KOPT-K1 (cell line): Measurements from ENCODE around the gene CORO7.

Experiments used
- H3K27ac ChIP-seq: fragments of 200-600 bp; sonication (generic); 2 replicates; pipeline ENCODE4 v1.5.1; 2016; ENCODE audit warnings: antibody characterized with exemption, mild to moderate bottlenecking, low read depth, low read length; ENCODE audit not compliant: poor library complexity, severe bottlenecking
- H3K36me3 ChIP-seq: fragments of 200-600 bp; sonication (generic); 2 replicates; pipeline ENCODE4 v1.5.1; 2017; ENCODE audit warnings: antibody characterized with exemption, mild to moderate bottlenecking, low read length, moderate library complexity; ENCODE audit not compliant: insufficient read depth
- H3K9me3 ChIP-seq: fragments of 200-600 bp; sonication (generic); 2 replicates; pipeline ENCODE4 v1.5.1; 2017; ENCODE audit warnings: antibody characterized with exemption, low read length, mild to moderate bottlenecking; ENCODE audit not compliant: insufficient read depth, poor library complexity, severe bottlenecking

Gene CORO7

DNA sequence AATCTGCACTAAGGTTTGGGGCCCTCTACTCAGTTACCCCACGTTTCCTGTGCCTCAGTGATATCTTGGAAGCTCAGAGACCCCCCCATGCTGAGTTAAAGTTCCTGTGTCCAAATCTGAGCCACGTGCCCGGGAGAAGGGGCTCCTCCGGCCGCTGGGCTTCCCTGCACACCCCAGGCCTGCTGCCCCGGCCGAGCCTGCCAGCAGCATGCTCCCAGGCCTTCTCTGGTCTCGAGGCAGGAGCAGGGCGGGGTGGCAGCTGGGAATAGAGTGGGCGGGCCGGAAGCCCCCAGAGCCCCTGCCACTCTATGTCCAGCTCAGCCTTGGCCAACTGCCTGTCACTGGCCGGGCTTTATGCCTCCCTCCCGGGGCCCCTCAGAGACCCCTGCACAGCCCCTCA lies 50.4 kb downstream of the CORO7 start:
- Histone ChIP-seq H3K36me3 (peaks cover 56% of the 10 kb centered on the region), H3K9me3 (no peaks in the 10 kb centered on the region), H3K27ac (no peak overlapping the region)

DNA sequence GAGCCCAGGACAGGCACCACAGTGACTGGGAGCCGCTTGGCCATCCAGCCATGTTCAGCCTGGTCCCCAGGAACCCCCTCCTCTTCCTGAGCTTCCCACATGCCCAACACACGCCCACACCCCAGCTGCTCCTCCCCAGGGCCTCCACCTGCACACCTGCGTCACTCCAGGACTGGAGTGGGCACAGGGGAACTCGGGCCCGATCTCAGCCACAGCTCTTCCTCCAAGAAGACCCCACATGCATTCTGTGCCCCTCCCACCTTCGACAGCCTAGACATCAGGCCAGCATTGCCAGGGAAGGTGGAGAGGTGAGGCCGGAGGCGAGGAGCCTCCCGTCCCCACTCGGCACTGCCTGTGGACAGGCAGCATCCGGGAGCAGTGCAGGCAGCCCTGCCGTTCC lies 50.8 kb downstream of the CORO7 start:
- no peak overlapping the region for H3K27ac ChIP-seq

GRCh38 chr16:4365014-4365406 lies 51.4 kb downstream of the CORO7 start:
- H3K9me3 ChIP-seq: no peaks in the 10 kb centered on the region
- H3K27ac ChIP-seq: no peak overlapping the region
- peaks cover 66% of the 10 kb centered on the region for H3K36me3 ChIP-seq

More for the DNA sequence above, 50.8 kb downstream of the CORO7 start:
- Histone ChIP-seq H3K9me3 (no peaks in the 10 kb centered on the region), H3K36me3 (peaks cover 60% of the 10 kb centered on the region)

DNA sequence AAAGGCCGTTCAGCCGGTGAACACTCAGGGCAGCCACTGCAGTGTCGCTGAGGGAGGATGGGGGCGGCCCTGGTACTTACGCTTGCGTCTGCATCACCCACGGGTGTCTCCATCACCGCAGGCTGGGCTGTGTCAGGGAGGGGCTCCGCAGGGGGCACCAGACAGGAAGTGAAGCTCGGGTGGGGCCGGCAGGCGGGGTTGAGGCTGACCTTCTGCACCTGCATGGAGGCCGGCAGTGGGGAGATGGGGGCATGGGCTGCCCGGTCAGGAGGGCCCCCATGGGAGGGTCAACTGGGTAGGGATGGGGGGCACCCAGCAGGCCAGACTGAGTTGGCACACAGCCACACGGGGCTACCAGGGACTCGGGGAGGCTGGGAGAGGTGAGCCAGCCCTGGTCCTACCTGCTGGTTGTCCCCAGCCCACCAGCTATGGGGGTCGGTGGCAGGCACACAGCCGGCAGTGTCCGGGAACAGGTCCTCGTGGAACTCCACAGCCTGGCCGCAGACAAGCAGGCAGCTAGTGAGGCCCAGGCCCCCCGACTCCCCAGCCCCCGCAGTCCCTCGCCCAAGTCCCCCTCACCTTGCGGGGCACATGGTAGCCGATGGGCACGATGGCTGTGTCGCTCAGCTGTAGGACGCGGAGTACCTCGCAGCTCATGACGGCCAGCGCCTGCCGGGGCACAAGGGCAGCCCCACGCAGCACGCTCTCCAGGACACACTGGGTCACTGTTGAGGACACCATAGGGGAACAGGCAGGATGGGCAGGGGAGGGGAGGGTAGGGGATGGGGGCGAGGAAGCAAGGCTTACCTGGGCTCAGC lies 52.0 kb downstream of the CORO7 start:
- no peaks in the 10 kb centered on the region for H3K9me3 ChIP-seq
- H3K36me3 ChIP-seq: peaks cover 72% of the 10 kb centered on the region
- H3K27ac ChIP-seq: no peak overlapping the region

- Histone ChIP-seq H3K36me3 (peaks cover 88% of the 10 kb centered on the region), H3K27ac (no peak overlapping the region)
Measured at GRCh38 chr16:4362476-4363135, 53.8 kb downstream of the CORO7 start.

DNA sequence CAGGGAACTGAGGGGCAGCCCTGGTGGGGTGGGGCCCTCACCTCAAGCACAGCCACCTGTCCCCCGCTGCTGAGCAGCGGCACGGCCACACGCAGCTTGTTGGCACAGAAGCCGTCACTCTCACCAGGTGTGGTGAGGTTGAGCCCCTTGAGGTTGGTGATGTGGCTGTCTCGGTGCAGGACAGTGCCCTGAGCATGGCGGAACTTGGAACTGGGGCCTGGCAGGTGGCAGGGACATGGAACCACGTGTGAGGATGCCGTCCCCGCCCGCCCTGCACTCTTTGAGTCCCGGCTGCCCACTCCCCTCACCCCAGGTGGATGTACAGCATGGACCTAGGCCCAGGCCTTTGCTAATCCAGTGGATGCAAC lies 54.5 kb downstream of the CORO7 start:
- H3K27ac ChIP-seq: no peak overlapping the region
- H3K36me3 ChIP-seq: peaks cover 87% of the 10 kb centered on the region
- H3K9me3 ChIP-seq: no peaks in the 10 kb centered on the region

More at GRCh38 chr16:4362476-4363135, 53.8 kb downstream of the CORO7 start:
- H3K9me3 ChIP-seq: no peaks in the 10 kb centered on the region

DNA sequence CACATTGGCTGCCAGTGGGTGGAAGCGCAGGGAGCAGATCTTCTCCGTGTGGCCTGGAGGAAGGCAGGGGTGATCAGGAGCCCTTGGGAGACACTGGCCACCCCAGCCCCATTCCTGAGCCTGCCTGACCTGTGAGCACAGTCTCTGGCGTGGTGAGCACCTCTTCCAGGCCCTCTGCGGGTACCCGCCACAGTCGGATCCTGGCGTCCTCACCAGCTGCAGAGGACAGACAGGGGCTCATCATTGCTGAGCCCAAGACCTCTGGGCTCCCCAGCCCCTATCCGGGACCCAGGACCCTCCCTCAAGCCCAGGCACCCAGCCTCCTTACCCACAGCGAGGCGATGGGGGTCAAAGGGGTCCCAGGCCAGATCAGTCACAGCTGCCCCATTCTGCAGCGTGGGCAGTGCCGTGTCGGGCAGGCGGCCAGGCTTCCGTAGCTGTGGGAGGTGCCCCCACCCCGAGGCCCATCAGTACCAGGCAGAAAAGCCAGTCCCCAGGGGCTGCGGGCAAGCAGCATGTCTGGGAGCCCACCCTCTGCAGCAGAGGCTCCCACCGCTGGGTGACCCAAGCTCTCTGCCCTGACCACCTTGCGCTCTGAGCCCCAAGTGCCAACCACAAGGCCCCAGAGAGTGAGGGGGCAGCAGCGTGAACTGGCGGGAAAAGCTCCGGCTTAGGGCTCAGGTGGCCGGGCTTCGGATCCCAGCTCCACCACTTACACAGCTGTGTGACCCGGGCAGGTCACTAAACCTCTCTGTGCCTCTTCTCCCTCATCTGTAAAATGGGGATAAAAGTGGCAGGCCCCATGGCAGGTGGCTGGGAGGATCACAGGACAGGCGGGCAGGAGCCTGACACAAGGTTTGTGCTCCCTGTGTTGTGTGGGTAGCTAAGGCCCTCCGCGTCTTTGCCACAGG lies 55.1 kb downstream of the CORO7 start:
- no peak overlapping the region for H3K27ac ChIP-seq
- no peaks in the 10 kb centered on the region for H3K9me3 ChIP-seq
- peaks cover 86% of the 10 kb centered on the region for H3K36me3 ChIP-seq

- peaks cover 82% of the 10 kb centered on the region for H3K36me3 ChIP-seq
- no peak overlapping the region for H3K27ac ChIP-seq
- H3K9me3 ChIP-seq: no peaks in the 10 kb centered on the region
Measured at GRCh38 chr16:4360538-4361021, 55.8 kb downstream of the CORO7 start.

- no peaks in the 10 kb centered on the region for H3K9me3 ChIP-seq
- H3K27ac ChIP-seq: no peak overlapping the region
- peaks cover 79% of the 10 kb centered on the region for H3K36me3 ChIP-seq
Measured at GRCh38 chr16:4359914-4360313, 56.5 kb downstream of the CORO7 start.

DNA sequence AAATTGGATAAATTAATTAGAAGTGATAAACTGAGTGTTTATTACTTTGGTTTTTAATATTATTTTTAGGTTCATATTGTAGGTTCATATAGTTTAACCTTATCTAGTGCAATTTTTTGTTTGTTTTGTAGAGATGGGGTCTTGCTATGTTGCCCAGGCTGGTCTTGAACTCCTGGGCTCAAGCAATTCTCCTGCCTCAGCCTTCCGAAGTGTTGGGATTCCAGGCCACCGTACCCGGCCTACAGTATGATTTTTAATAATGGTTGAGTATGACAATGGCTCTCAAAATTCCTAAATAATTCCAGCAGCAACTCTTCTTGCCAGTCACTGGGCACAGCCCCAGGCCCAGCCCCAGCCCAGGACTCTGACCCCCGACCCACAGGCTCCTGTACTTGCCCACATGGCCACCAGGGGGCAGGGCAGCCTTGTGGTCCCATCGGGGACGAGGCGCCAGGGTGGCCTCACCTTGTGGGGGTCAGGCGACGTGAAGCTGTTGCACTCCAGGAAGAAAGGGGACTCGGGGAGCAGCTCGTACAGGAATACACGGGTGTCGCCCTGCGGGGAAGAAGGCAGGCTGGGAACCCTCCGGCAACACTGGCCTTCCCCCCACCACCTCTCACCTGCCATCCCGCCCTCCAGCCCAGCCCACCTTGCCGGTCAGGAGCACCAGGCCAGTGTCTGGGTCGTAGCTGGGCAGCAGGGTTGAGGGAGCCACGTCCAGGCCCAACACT lies 57.4 kb downstream of the CORO7 start:
- Histone ChIP-seq H3K9me3 (no peaks in the 10 kb centered on the region), H3K27ac (no peak overlapping the region), H3K36me3 (peaks cover 79% of the 10 kb centered on the region)

DNA sequence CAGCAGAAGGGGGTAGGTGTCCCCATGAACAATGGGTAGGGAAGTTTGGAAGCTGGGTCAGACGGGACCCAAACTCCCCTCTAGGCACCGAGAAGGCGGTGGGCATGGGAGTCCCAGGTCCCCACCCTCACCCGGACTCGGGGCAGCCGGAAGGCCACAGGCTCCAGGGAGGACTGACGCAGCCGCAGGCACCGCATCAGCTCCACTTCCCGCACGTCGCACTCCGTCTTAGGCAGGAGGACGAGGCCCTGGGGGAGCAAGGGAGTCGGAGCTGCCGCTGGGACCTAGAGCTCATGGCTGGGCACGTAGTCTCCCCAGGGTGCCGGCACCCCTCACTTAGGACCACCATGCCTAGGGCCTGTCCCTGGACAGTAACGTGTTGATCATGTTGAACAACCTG lies 58.2 kb downstream of the CORO7 start:
- Histone ChIP-seq H3K27ac (no peak overlapping the region), H3K36me3 (peaks cover 85% of the 10 kb centered on the region)

DNA sequence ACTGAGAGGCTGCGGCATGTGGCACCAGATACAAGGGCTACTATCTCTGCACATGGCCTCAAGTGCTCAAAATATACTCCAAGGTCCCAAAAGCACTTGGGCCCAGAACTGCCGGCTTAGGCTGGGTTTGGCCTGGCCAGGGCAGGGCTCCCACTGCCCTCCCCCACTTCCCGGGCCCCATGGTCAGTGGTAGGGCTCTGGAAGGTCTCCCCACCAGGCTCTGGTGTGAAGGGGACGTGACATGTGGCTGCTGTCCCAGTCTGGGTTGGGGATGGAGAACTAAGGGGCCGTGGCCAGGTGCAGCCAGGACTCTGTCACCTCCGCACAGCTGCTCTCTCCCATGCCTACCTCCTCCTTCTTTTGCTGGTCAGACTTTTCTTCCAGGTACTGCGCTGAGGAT lies 59.6 kb downstream of the CORO7 start:
- Histone ChIP-seq H3K27ac (no peak overlapping the region), H3K9me3 (no peaks in the 10 kb centered on the region), H3K36me3 (peaks cover 73% of the 10 kb centered on the region)

More for the DNA sequence above, 58.2 kb downstream of the CORO7 start:
- no peaks in the 10 kb centered on the region for H3K9me3 ChIP-seq

DNA sequence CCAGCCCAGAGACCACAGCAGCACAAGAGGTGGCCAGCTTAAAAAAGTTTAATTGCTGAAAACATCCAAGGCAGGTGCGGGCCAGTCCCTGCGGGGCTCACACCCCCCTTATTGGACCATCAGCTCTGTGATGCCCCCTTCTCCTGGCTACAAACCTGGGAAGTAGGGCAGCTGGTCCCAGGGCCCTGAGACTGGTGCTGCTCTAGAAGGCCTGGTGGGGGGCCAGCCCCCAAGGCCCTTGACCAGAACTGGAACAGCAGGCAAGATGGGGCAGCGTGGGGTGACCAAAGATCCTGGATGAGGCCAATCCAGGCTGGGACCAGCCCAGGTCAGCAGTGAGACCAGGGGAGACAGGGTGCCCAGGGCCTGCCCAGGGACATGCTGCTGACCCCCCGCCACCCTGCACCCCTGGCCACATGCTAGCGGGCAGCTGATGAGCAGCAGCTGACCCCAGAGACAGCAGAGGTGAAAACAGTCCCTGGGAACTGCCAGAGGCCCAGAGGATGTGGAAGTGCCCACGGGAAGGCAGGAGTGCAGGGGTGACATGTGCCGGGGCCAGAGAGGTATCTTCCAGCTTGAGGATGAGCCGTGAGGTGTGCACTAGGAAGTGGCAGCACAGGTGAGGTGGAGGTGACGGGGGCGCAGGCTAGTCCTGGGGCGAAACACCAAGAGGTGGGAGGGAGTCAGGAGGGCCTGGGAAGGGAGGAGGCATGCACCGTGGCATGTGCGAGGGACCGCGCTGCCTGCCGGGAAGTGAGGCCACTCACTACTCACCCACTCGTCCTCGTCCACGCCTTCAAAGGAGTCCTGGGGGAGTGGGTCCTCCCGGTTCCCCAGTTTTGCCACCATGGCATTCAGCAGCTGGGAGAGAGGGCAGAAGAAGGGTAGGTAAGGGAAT lies 61.6 kb downstream of the CORO7 start:
- H3K27ac ChIP-seq: no peak overlapping the region
- H3K9me3 ChIP-seq: no peaks in the 10 kb centered on the region
- H3K36me3 ChIP-seq: peaks cover 53% of the 10 kb centered on the region

DNA sequence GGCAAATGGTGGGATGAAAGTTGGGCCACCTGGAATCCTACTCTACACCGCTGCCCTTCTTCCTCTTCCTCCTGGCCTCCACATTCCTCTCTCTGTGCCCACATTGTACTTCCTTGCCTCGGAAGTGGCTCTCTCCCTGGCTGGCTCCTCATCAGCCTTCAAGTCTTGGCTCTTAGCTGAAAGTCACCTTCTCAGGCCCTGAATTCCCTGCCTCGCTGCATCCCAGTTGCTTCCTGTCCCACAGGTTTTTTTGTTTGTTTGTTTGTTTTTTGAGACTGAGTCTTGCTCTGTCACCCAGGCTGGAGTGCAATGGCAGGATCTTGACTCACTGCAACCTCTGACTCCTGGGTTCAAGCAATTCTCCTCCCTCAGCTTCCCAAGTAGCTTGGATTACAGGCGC lies 62.7 kb downstream of the CORO7 start:
- H3K36me3 ChIP-seq: peaks cover 51% of the 10 kb centered on the region
- H3K27ac ChIP-seq: no peak overlapping the region
- no peaks in the 10 kb centered on the region for H3K9me3 ChIP-seq
